ENCODE measurements around the gene APOBEC3A. TPM values are rescaled to one million over a fixed set of nuclear protein-coding genes. Genes with fewer than 3 reads are reported as not detected.
A peak's percentile ranks its signal among the peaks of the same experiment; 100 is the strongest.
"Not testable (repeated sequence)": the region's sequence is repeated elsewhere in the genome, so short reads cannot be mapped to it uniquely, and the experiment has no call there.

The APOBEC3A gene
- total RNA-seq, 1 donor from 2014 or later: not detected

DNA sequence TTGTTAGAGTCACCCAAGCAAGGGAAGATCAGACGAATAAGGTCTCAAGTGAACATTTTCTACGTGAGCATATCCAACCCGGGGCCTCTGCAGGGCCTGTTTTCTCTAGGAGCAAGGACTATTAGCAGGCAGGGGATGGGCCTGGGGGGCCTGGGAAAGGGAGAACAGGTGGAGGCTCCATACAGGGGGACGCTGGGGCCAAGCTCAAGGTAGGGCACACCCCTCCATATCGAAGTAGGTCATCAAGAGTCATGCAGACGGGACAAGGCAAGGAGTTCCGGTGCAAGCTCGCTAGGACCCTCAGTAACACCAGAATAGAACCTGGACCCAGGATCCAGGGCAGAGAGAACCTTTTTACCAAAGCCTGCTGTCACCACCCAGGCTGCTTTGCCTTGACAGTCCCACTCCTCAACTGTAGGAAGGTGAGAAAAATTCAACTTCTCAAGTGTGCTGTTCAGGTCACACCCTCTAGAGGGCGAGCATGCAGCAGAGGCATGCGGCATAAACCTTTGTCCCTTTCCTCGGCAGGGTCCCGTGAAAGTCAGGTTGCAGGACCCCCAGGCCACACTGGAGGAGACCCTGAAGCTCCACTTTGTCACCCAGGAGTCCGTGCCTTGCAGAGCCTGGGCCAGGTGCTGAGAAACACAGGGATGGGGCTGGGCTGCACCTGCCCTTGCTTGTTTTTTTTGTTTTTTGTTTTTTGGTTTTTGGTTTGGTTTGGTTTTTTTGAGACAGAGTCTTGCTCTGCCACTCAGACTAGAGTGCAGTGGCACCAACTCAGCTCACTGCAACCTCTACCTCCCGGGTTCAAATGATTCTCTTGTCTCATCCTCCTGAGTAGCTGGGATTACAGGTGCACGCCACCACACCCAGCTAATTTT is 16.1 kb downstream of the APOBEC3A start:
- no peak overlapping the region for H3K4me3 ChIP-seq (ENCODE audit: low read depth, low read length)
- FAIRE-seq (no peak), DNase-seq (ENCODE audit: low read depth) (peak; percentile 29)

DNA sequence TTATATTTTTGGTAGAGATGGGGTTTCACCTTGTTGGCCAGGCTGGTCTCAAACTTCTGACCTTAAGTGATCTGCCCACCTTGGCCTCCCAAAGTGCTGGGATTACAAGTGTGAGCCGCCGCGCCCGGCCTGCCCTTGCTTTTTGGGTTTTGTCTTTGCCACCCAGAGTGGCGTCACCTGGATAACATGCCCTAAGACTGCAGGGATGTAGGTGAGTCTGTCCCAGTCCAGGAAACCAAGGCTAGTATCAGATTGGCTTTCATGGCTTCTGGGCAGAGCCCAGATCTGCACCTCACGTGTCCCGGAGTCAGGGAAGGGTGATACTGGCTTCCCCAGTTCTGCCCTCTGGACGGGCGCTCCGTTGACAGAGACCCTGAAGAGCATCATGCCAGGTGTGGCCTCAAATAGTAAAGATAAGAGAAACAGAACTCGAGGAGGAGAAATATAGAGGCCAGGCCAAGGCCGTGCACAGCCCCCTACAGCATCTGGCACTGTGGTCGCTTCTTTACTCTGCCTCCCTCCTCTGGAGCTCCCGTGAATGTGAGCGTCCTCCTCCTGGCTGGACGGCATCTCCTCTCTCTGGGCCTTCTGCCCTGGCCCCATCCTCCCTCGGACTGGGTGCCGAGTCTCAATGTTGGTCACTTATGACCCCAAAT is 16.9 kb downstream of the APOBEC3A start:
- Histone ChIP-seq H3K27me3 (ENCODE audit: control insufficient read depth, insufficient read depth, low read length) (peaks cover 2% of the 10 kb centered on the region), H3K36me3 (ENCODE audit: control insufficient read depth, insufficient read depth, low read length) (no peaks in the 10 kb centered on the region), H3K4me3 (ENCODE audit: low read depth, low read length) (no peak overlapping the region)
- TF ChIP-seq, protein P1, sequence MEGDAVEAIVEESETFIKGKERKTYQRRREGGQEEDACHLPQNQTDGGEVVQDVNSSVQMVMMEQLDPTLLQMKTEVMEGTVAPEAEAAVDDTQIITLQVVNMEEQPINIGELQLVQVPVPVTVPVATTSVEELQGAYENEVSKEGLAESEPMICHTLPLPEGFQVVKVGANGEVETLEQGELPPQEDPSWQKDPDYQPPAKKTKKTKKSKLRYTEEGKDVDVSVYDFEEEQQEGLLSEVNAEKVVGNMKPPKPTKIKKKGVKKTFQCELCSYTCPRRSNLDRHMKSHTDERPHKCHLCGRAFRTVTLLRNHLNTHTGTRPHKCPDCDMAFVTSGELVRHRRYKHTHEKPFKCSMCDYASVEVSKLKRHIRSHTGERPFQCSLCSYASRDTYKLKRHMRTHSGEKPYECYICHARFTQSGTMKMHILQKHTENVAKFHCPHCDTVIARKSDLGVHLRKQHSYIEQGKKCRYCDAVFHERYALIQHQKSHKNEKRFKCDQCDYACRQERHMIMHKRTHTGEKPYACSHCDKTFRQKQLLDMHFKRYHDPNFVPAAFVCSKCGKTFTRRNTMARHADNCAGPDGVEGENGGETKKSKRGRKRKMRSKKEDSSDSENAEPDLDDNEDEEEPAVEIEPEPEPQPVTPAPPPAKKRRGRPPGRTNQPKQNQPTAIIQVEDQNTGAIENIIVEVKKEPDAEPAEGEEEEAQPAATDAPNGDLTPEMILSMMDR (IDR thresholded peaks at IDR 0.05; ENCODE audit: insufficient read depth, low read length, severe bottlenecking): no peak
- DNase-seq (ENCODE audit: low read depth) (no peak), FAIRE-seq (no peak)

More for the DNA sequence above, 16.1 kb downstream of the APOBEC3A start:
- TF ChIP-seq, protein P1 (IDR thresholded peaks at IDR 0.05; ENCODE audit: insufficient read depth, low read length, severe bottlenecking): peak; percentile 93
- peaks cover 2% of the 10 kb centered on the region for H3K27me3 ChIP-seq (ENCODE audit: control insufficient read depth, insufficient read depth, low read length)
- H3K36me3 ChIP-seq (ENCODE audit: control insufficient read depth, insufficient read depth, low read length): no peaks in the 10 kb centered on the region

DNA sequence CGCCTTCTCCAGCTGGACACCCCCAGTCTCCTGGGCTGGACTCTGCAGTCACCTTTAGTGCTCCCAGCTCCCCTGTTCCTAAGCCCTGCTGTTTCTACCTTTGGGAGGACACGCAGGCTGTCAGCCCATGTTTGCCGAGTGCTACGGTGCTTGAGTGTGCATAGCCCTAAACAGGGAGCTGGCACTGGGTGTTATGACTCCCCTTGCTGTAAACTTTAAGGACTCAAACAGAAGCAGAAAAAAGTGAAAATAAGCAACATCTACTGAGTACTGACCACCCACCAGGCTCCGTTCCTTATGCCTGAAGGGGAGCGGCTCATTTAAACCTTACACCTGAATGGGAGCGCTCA is 17.4 kb downstream of the APOBEC3A start:
- DNase-seq (ENCODE audit: low read depth) (no peak), FAIRE-seq (no peak)
- Histone ChIP-seq H3K27me3 (ENCODE audit: control insufficient read depth, insufficient read depth, low read length) (peaks cover 2% of the 10 kb centered on the region), H3K36me3 (ENCODE audit: control insufficient read depth, insufficient read depth, low read length) (no peaks in the 10 kb centered on the region), H3K4me3 (ENCODE audit: low read depth, low read length) (no peak overlapping the region)
- TF ChIP-seq, protein P1 (IDR thresholded peaks at IDR 0.05; ENCODE audit: insufficient read depth, low read length, severe bottlenecking): no peak

DNA sequence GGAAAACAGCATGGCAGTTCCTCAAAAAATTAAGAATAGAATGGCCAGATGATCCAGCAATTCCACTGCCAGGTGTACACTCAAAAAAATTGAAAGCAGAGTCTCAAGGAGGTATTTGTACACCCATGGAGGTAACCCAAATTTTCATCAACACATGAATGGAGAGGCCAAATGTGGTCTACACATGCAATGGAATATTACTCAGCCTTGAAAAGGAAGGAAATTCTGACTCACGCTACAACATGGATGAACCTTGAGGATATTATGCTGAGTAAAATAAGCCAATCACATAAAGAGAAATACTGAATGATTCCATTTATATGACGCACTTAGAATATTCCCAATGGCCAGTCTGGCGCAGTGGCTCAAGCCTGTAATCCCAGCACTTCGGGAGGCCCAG is 19.9 kb downstream of the APOBEC3A start:
- not testable (repeated sequence) for H3K36me3 ChIP-seq (ENCODE audit: control insufficient read depth, insufficient read depth, low read length); FAIRE-seq; H3K4me3 ChIP-seq (ENCODE audit: low read depth, low read length)

DNA sequence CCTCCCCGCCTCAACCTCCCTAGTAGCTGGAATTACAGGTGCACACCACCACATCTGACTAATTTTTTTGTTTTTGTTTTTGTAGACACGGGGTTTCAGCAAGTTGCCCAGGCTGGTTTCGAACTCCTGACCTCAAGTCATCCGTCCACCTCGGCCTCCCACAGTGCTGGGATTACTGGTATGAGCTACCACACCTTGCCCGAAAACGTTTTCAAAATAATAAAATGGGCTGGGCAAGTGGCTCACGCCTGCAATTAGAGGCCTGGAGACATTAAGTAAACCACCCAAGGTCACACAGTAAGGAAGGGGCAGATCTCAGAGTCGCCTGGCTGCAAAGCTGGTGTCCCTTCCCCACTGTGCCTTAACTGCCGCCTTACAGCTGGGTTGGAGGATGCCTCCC is 23.2 kb downstream of the APOBEC3A start:
- not testable (repeated sequence) for FAIRE-seq; H3K27me3 ChIP-seq (ENCODE audit: control insufficient read depth, insufficient read depth, low read length); H3K36me3 ChIP-seq (ENCODE audit: control insufficient read depth, insufficient read depth, low read length); H3K4me3 ChIP-seq (ENCODE audit: low read depth, low read length); DNase-seq (ENCODE audit: low read depth)

More for the DNA sequence above, 19.9 kb downstream of the APOBEC3A start:
- not testable (repeated sequence) for H3K27me3 ChIP-seq (ENCODE audit: control insufficient read depth, insufficient read depth, low read length); DNase-seq (ENCODE audit: low read depth)

DNA sequence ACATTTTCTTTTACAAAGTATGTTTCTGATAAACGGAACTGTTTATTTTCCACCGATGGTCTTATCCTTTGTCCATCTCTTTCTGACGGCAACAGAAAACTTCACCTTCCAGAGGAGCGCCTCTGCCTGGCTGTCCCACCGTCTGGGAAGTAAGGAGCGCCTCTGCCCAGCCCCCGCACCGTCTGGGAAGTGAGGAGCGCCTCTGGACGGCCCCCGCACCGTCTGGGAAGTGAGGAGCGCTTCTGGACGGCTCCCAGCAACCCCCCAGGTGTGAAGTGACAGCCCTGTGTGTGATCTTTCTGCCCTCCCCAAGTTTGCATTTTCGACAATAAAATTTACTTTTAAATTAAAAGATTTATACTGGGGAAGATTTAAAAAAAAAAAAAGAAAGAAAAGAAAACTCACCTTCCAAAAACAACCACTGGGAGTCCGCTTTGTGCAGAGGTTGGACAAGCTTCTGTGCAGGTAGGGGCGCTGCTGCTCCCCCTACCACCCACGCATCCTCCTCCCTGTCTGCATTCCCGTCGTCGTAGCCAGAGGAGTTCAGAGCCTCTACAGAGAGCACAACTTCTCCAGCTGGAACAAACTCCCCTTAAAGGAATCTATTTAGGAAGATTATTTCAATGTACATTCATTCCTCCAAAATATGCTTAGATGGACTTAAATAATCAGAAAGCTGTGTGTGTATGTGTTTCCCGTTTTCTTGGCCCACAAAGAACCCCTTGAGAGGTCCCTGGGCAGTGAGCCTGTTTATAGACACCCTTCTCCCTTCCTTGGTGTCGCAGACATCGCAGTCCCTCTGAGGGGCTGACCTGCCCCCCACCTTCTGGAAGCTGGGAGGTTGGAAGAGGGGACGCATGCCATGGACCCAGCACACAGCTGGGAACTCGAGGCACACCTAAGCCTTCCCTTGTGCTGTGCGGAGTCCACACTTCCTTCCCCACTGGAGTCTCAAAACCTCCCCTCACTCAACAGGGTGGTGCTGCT is 23.9 kb downstream of the APOBEC3A start:
- H3K4me3 ChIP-seq (ENCODE audit: low read depth, low read length): peak overlapping the region; percentile 1
- FAIRE-seq (peak; percentile 28), DNase-seq (ENCODE audit: low read depth) (peak; percentile 79)
- no peaks in the 10 kb centered on the region for H3K27me3 ChIP-seq (ENCODE audit: control insufficient read depth, insufficient read depth, low read length)
- H3K36me3 ChIP-seq (ENCODE audit: control insufficient read depth, insufficient read depth, low read length): no peaks in the 10 kb centered on the region
- TF ChIP-seq, protein P1 (IDR thresholded peaks at IDR 0.05; ENCODE audit: insufficient read depth, low read length, severe bottlenecking): peak; percentile 71

Data from bronchial epithelial cell (primary cell).